ENCODE data around the gene EIF4G3.

GRCh38 chr1:20760322-20760721, 416.4 kb downstream of the EIF4G3 start:
- TF ChIP-seq POLR2AphosphoS5 (IDR thresholded peaks at IDR 0.05; ENCODE audit: low read depth, low read length) = no peak
- TF ChIP-seq TAF1 (IDR thresholded peaks at IDR 0.05; ENCODE audit: borderline replicate concordance, low read depth, low read length) = no peak
- TF ChIP-seq POLR2A (IDR thresholded peaks at IDR 0.05; ENCODE audit: low read depth, low read length) = no peak
